GM23338 (cell line): Measurements from ENCODE around the gene SLC25A48.

Experiments
- EZH2 ChIP-seq: fragments of 200-600 bp; sonication (generic); IDR thresholded peaks from one replicate; pipeline ENCODE4 v1.8.0; 2017; ENCODE audit warnings: antibody characterized with exemption, mild to moderate bottlenecking, low read depth; ENCODE audit not compliant: unreplicated experiment
- EZH2phosphoT487 ChIP-seq: fragments of 200-600 bp; sonication (generic); IDR thresholded peaks from one replicate; pipeline ENCODE4 v1.8.1; 2018; ENCODE audit warnings: antibody characterized with exemption; ENCODE audit not compliant: unreplicated experiment
- POLR2AphosphoS5 ChIP-seq: IDR thresholded peaks from 2 replicates; pipeline ENCODE4 v1.6.1; 2016; ENCODE audit warnings: antibody characterized with exemption, low read depth
- STAT1 ChIP-seq: IDR thresholded peaks from one replicate; pipeline ENCODE4 v1.6.1; 2016; ENCODE audit warnings: antibody characterized with exemption; ENCODE audit not compliant: unreplicated experiment
- TF ChIP-seq, protein P1 (sequence below), 2 experiments: fragments of 200-600 bp in 1 of 2; sonication (generic) in 1 of 2; conservative IDR thresholded peaks; 2 replicates each; pipeline versions ENCODE4 v1.5.1 to v1.6.1; 2016 to 2017; ENCODE audit warnings: antibody characterized with exemption in 2 of 2, low read depth in 2 of 2, mild to moderate bottlenecking in 2 of 2, moderate library complexity in 1 of 2

DNA sequence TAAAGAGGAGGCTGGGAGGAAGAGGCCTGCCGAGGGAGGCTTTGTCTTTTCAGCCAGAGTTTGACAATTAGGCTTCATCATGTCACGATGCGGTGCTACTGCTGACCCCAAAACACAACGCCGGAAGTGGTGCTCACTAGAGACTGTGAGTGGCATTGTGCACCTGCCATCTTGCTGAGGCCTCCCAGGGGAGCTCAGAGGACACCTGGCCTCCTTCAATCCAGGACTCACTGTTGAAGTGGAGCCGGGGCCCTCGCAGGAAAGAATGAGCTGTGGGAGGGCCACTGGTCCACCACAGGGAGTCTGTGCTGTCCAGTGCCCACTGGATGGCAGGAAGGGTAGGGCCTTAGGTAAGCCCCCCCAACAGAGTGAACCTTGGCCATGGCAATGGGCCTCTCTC is 12.7 kb upstream of the SLC25A48 start:
- TF ChIP-seq, protein P1, sequence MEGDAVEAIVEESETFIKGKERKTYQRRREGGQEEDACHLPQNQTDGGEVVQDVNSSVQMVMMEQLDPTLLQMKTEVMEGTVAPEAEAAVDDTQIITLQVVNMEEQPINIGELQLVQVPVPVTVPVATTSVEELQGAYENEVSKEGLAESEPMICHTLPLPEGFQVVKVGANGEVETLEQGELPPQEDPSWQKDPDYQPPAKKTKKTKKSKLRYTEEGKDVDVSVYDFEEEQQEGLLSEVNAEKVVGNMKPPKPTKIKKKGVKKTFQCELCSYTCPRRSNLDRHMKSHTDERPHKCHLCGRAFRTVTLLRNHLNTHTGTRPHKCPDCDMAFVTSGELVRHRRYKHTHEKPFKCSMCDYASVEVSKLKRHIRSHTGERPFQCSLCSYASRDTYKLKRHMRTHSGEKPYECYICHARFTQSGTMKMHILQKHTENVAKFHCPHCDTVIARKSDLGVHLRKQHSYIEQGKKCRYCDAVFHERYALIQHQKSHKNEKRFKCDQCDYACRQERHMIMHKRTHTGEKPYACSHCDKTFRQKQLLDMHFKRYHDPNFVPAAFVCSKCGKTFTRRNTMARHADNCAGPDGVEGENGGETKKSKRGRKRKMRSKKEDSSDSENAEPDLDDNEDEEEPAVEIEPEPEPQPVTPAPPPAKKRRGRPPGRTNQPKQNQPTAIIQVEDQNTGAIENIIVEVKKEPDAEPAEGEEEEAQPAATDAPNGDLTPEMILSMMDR (conservative IDR thresholded peaks at IDR 0.05; ENCODE audit: low read depth in 2 of 2), result no peak
- TF ChIP-seq EZH2phosphoT487 (no peak), STAT1 (no peak), EZH2 (no peak), POLR2AphosphoS5 (no peak)
